T-helper 2 cell (primary cell): ENCODE measurements around the gene MMP17.

ENCODE experiments used
- DNase-seq, 5 experiments: peaks; one replicate each; pipeline versions ENCODE4 v3.0.0 to v3.0.0-alpha.2; 2012 to 2022

MMP17 gene

GRCh38 chr12:131896080-131896810 is 68.1 kb downstream of the MMP17 start:
- DNase-seq, result peak; percentile 33 to 76 (median 51)

GRCh38 chr12:131896811-131897270 is 68.6 kb downstream of the MMP17 start:
- no peak for DNase-seq

GRCh38 chr12:131897276-131897675 is 69.1 kb downstream of the MMP17 start:
- no peak for DNase-seq

- no peak for DNase-seq
These were observed 69.7 kb downstream of the MMP17 start for GRCh38 chr12:131897875-131898274.

GRCh38 chr12:131900397-131900796 is 72.2 kb downstream of the MMP17 start:
- no peak for DNase-seq
